GM13976 (cell line): ENCODE measurements around the gene PLOD3.

Source experiments
- DNase-seq: peaks from one replicate; pipeline ENCODE4 v3.0.0; 2012; ENCODE audit warnings: low spot score
- CTCF ChIP-seq: IDR thresholded peaks from 2 replicates; pipeline ENCODE4 v1.5.1; 2012; ENCODE audit warnings: borderline replicate concordance, mild to moderate bottlenecking; ENCODE audit not compliant: insufficient read depth; ENCODE audit errors: extremely low read depth, missing control alignments, control extremely low read depth
- in situ Hi-C: fragments of 300-500 bp; cut with MboI; formaldehyde crosslinking; loops from one replicate; pipeline ENCODE4 v1.12.0; 2022; ENCODE audit warnings: low sequenced_read_pairs, mixed read lengths, inconsistent platforms; ENCODE audit not compliant: unreplicated experiment

The PLOD3 gene

DNA sequence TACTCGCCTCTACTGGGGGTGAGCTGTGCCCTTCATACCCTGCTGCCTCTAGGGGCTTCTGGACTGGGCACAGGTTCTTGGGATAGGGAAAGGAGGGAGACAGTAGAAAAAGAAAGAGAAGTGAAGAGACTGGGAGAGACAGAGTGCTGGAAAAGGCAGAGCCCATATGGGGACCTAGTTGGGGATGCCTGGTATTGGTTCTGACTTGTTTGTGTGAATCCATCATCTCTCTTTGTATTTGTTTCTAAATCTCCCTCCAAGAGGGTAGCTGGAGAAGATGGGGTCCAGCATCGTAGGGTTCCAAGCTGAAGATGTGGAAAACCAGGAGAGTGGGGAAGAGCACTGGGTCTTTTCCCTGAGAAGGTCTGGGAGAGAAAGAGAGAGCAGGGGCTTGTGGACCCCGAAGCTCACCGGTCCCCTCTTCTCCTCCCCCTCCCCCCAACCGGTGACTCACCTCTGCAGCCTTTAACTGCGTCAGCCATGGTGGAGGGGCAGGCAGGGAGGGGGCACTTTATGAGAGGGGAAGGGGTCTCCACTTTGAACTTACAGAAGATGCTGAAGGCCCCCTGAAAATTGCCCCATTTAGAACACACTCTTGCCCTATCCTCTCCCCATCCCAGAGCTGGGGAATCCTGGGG lies 48.9 kb downstream of the PLOD3 start:
- DNase-seq: no peak
- in situ Hi-C loops: no loop called here
- TF ChIP-seq CTCF: no peak

DNA sequence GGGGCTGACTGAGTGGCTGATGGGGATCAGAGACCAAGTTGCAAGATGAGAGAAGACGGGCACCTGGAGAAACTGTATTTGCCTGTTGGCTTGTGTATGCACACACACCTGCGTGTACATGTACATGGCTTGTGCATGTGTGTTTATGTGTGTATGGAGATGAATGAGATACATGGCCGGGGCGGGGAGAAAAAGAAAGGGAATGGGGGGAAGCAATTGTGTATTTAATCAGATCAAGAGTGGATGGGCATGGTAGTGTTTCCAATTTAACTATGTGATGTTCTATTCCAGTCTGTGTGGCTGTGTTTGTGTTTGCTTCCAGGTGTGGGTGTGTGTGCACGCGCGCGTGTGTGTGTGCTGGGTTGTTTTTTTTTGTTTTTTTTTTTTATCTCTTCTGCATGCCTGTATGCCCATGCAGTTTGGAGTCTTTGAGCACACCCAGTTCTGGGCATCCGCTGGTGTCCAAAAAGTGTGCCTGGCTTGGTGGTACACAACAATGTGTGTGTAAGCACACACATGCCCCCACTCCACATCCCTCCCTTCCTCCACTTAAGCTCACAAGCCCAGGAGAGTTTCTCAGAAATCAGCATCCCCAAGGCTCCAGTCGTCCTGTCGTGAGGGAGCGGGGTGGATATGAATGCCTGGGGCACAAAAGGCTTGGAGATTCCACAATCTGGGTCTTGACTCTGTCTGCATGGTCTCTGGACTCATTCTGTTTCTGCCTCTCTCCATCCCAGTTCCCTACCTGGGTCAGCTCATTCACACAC lies 49.6 kb downstream of the PLOD3 start:
- no peak for TF ChIP-seq CTCF
- in situ Hi-C loops: no loop called here
- no peak for DNase-seq

DNA sequence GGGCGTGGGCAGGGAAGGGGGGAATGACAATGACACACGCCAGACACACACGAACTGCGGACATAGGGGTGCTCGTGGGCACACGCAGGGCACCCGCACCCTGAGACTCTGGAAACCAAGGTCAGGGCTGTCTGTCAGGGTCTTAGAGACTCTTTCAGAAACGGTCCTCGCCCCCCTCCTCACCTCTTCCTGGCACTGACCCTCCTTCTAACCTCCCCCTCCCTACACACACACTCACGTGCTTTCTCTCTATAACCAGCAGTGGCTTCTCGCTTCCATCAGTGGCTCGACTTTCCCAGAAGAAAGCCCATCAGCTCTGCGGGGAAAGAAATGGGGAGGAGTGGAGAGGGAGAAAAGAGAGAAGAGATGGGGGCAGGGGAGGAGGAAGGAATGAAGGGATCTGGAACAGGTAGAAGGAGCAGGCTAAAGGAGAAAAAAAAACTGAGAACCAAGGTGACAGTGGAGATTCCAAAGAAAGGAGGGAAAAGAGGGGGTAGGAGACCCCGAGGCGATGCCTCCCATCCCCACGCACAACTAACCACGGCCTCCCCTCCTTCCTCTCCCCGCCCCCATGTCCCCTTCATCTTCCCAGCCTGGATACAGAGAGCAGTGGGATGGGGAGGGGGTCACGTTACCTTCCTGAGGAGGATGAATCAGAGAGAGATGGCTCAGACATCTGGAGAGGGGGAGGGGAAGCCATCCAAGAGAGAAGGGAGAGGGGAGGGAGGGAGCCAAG lies 50.3 kb downstream of the PLOD3 start:
- no peak for DNase-seq
- in situ Hi-C loops: no loop called here
- TF ChIP-seq CTCF: no peak

- DNase-seq: no peak
- no peak for TF ChIP-seq CTCF
- in situ Hi-C loops: no loop called here
Measured at GRCh38 chr7:101166648-101166908, 50.8 kb downstream of the PLOD3 start.

DNA sequence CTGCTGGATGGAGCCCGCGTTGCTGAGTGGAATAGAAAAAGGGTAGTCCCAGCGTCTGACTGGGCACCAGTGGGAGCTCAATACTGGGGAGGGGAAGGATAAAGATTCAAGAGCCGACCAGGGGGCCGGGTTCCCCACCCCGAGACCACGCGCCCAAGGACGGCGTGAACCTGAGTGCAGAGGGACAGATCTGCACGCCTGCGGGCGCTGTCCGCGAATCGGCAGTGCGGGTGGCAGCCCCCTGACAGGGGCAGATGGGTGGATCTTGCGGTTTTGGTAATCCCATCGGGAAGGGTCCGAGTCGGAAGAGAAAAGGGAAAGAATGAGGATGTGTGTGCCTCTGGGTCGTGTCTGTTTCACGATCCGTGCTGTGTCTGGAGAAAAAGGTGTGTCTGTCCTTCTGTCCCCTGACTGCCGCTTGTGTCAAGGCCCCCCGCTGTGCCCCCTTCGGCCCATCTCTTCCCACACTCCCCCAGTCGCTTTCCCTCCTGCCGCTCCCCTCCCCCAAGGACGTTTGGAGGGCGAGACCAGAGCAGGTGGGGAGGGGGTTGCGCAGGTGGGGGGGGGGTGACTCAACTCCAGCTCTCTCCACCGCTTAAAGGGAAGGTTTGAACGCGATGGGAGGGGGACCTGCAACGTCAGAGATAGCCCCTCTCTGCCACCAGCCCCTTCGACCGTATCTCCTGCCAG lies 51.3 kb downstream of the PLOD3 start:
- DNase-seq: no peak
- in situ Hi-C loops: no loop called here
- TF ChIP-seq CTCF: no peak

DNA sequence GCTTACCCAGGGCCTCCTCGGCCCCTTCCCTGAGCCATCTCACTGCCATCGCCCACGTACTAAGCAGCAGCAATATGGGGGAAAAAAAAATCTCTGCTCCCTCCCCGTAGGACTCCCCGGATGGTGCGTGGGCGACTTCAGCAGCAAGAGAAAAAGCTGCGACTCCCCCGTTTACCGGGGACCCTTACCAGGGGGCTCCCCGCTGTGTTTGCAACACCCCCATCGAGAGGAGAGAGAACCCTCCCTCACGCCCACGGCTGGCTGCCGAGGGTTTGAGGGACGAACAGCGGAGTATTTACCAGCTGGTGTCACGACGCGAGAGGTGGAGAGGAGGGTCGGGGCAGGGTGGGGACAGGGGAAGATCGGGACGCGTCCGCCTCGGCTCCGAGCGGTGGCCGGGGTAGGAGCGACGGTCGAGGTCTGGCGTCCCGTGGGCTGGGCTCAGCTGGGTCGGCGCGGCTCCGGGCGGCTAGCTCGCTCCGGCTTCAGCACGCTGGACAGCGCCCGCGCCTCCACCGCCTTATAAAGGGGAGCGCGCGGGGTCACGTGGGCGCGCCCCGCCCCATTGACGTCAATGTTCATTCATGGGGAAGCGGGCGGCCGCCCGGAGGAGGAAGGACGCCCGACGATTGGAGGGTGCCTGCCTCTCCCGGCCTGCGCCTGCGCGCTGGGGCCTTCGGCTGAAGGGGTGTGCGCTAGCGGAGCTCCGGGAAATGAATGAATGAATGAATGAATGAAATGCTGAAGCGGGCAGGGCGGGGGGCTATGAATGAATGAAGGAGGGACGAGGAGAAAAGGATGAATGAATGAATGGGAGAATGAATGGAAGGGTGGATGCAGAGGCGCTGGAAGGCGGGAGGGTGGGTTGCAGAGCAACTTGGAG lies 52.1 kb downstream of the PLOD3 start, which contains the start of gene VGF:
VGF (minus strand) TSS at position 495 of the 883 bp plus-strand sequence. CDS start 726 bp downstream, outside the sequence.
- DNase-seq: peak; percentile 98
- TF ChIP-seq CTCF: no peak
- in situ Hi-C loops: no loop called here
